Measurements from ENCODE around the gene AP2A1.

The AP2A1 gene

DNA sequence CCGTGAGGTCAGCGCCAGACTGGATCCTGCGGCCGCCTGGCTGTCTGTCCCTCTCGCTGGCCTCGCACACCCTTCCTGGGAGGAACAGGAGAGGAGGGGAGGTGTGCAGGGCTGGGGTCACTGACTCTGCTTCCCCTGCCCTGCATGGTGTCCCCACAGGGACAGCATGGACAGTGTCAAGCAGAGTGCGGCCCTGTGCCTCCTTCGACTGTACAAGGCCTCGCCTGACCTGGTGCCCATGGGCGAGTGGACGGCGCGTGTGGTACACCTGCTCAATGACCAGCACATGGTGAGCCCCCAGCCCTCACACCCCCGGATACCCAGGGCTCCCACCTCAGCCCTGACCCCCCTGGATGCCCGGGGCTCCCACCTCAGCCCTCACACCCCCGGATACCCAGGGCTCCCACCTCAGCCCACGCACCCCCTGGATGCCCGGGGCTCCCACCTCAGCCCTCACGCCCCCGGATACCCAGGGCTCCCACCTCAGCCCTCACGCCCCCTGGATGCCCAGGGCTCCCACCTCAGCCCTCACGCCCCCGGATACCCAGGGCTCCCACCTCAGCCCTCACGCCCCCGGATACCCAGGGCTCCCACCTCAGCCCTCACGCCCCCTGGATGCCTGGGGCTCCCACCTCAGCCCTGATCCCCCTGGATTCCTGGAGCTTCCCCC, 25.1 kb downstream of the AP2A1 start:
- Histone ChIP-seq H3K4me1 (ENCODE audit: low read length) (no peaks in the 10 kb centered on the region), H2AFZ (ENCODE audit: low read depth, low read length) (no peak overlapping the region), H3K4me2 (ENCODE audit: low read length) (no peak overlapping the region), H3K79me2 (ENCODE audit: low read length) (no peaks in the 10 kb centered on the region), H3K9me3 (ENCODE audit: insufficient read depth, low read length) (no peaks in the 10 kb centered on the region), H3K36me3 (replicated peaks; ENCODE audit: low read depth, low read length) (peaks cover 28% of the 10 kb centered on the region), H4K20me1 (ENCODE audit: insufficient read depth, low read length) (no peaks in the 10 kb centered on the region), H3K27me3 (ENCODE audit: low read depth, low read length) (no peaks in the 10 kb centered on the region), H3K27ac (ENCODE audit: low read length) (no peak overlapping the region), H3K4me3 (ENCODE audit: low read length) (no peak overlapping the region), H3K9ac (ENCODE audit: low read length) (no peak overlapping the region)
- TF ChIP-seq EZH2phosphoT487 (IDR thresholded peaks at IDR 0.05; ENCODE audit: low read depth), result no peak
- TF ChIP-seq, protein P1, sequence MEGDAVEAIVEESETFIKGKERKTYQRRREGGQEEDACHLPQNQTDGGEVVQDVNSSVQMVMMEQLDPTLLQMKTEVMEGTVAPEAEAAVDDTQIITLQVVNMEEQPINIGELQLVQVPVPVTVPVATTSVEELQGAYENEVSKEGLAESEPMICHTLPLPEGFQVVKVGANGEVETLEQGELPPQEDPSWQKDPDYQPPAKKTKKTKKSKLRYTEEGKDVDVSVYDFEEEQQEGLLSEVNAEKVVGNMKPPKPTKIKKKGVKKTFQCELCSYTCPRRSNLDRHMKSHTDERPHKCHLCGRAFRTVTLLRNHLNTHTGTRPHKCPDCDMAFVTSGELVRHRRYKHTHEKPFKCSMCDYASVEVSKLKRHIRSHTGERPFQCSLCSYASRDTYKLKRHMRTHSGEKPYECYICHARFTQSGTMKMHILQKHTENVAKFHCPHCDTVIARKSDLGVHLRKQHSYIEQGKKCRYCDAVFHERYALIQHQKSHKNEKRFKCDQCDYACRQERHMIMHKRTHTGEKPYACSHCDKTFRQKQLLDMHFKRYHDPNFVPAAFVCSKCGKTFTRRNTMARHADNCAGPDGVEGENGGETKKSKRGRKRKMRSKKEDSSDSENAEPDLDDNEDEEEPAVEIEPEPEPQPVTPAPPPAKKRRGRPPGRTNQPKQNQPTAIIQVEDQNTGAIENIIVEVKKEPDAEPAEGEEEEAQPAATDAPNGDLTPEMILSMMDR (IDR thresholded peaks at IDR 0.05; ENCODE audit: low read depth, low read length), result no peak

DNA sequence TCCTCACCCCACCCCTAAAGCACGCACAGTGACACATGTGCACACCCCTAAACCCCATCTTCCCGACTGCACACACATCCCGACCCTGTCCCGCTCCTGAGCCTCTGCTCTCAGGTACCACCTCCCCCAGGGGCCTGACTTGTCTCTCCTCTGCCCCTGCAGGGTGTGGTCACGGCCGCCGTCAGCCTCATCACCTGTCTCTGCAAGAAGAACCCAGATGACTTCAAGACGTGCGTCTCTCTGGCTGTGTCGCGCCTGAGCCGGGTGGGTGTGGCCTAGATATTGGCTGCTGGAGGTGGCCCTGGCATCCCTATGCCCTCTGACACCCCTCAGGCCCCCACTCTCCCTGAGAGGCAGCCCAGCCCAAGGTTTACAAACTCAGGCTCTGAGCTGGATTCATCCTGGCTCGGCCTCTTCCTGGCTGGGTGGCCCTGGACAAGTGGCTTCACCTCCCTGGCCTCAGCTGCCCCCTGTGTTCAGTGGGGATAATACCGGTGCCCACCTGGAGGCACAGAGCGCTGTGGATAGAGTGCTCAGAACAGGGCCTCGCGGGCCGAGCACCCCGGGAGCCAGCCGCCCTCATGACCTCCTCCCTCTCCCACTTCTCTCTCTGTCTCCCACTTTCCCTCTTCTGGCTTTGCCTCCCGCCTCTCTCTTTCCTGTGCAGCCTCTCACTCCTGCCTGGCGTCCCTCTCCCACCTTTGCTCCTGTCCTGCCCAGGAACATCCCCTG, 26.2 kb downstream of the AP2A1 start:
- Histone ChIP-seq H2AFZ (ENCODE audit: low read depth, low read length) (no peak overlapping the region), H3K9ac (ENCODE audit: low read length) (no peak overlapping the region), H4K20me1 (ENCODE audit: insufficient read depth, low read length) (no peaks in the 10 kb centered on the region), H3K4me1 (ENCODE audit: low read length) (no peaks in the 10 kb centered on the region), H3K27me3 (ENCODE audit: low read depth, low read length) (no peaks in the 10 kb centered on the region), H3K9me3 (ENCODE audit: insufficient read depth, low read length) (no peaks in the 10 kb centered on the region), H3K79me2 (ENCODE audit: low read length) (no peaks in the 10 kb centered on the region), H3K4me3 (ENCODE audit: low read length) (no peak overlapping the region), H3K4me2 (ENCODE audit: low read length) (no peak overlapping the region), H3K36me3 (replicated peaks; ENCODE audit: low read depth, low read length) (peaks cover 28% of the 10 kb centered on the region), H3K27ac (ENCODE audit: low read length) (no peak overlapping the region)
- TF ChIP-seq, protein P1 (IDR thresholded peaks at IDR 0.05; ENCODE audit: low read depth, low read length), result no peak
- no peak for TF ChIP-seq EZH2phosphoT487 (IDR thresholded peaks at IDR 0.05; ENCODE audit: low read depth)

DNA sequence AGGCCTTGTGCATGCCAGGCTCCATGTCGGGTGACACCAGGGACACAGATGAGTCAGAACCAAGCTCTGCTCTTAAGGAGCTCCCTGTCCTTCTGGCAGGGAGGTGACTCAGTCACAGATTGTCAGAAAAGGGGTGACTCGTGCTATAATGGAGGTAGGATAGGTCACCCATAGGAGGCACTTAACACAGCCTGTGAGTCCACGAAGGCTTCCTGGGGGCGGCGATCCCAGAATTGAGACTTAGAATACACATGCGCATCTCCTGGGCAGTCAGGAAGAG, 26.7 kb downstream of the AP2A1 start:
- H2AFZ ChIP-seq (ENCODE audit: low read depth, low read length), result no peak overlapping the region
- no peak overlapping the region for H3K4me3 ChIP-seq (ENCODE audit: low read length)
- no peak overlapping the region for H3K4me2 ChIP-seq (ENCODE audit: low read length)
- H3K9me3 ChIP-seq (ENCODE audit: insufficient read depth, low read length), result no peaks in the 10 kb centered on the region
- no peak overlapping the region for H3K27ac ChIP-seq (ENCODE audit: low read length)
- TF ChIP-seq, protein P1 (IDR thresholded peaks at IDR 0.05; ENCODE audit: low read depth, low read length), result no peak
- TF ChIP-seq EZH2phosphoT487 (IDR thresholded peaks at IDR 0.05; ENCODE audit: low read depth), result no peak
- peaks cover 28% of the 10 kb centered on the region for H3K36me3 ChIP-seq (replicated peaks; ENCODE audit: low read depth, low read length)
- no peaks in the 10 kb centered on the region for H3K4me1 ChIP-seq (ENCODE audit: low read length)
- H3K9ac ChIP-seq (ENCODE audit: low read length), result no peak overlapping the region
- H3K79me2 ChIP-seq (ENCODE audit: low read length), result no peaks in the 10 kb centered on the region
- no peaks in the 10 kb centered on the region for H3K27me3 ChIP-seq (ENCODE audit: low read depth, low read length)
- H4K20me1 ChIP-seq (ENCODE audit: insufficient read depth, low read length), result no peaks in the 10 kb centered on the region

DNA sequence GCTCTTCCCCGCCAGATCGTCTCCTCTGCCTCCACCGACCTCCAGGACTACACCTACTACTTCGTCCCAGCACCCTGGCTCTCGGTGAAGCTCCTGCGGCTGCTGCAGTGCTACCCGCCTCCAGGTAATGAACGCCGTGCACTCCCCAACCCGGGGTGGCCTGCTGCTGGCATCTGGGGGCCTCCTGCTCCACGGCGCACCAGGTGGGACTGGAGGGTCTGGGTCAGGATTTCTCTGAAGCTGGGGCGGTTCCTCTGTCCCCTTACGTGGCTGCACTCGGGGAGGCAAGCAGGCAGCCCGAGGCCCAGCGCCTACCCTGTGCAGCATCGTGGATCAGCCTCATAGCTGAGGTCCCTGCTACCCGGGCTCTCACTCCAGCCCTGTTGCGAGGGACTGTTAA, 28.8 kb downstream of the AP2A1 start:
- Histone ChIP-seq H3K27ac (ENCODE audit: low read length) (no peak overlapping the region), H3K9me3 (ENCODE audit: insufficient read depth, low read length) (no peaks in the 10 kb centered on the region), H3K27me3 (ENCODE audit: low read depth, low read length) (no peaks in the 10 kb centered on the region), H3K4me1 (ENCODE audit: low read length) (no peaks in the 10 kb centered on the region), H3K36me3 (replicated peaks; ENCODE audit: low read depth, low read length) (peaks cover 34% of the 10 kb centered on the region), H4K20me1 (ENCODE audit: insufficient read depth, low read length) (no peaks in the 10 kb centered on the region), H3K4me2 (ENCODE audit: low read length) (no peak overlapping the region), H3K79me2 (ENCODE audit: low read length) (no peaks in the 10 kb centered on the region), H2AFZ (ENCODE audit: low read depth, low read length) (no peak overlapping the region), H3K9ac (ENCODE audit: low read length) (no peak overlapping the region), H3K4me3 (ENCODE audit: low read length) (no peak overlapping the region)
- TF ChIP-seq, protein P1 (IDR thresholded peaks at IDR 0.05; ENCODE audit: low read depth, low read length), result no peak
- TF ChIP-seq EZH2phosphoT487 (IDR thresholded peaks at IDR 0.05; ENCODE audit: low read depth), result no peak
